HFFc6 (cell line): ENCODE results near the gene MPZL2. TPM values are rescaled to one million over a fixed set of nuclear protein-coding genes. Genes with fewer than 3 reads are reported as not detected.

Source experiments
- DNase-seq: peaks from one replicate; pipeline ENCODE4 v3.0.0-alpha.2; 2018
- H3K27ac Mint-ChIP-seq: 2 replicates; pipeline ENCODE4 v1.8.0; 2020; ENCODE audit warnings: mild to moderate bottlenecking, mixed read lengths
- H3K27me3 Mint-ChIP-seq: 2 replicates; pipeline ENCODE4 v1.8.0; 2021; ENCODE audit warnings: mild to moderate bottlenecking, moderate library complexity, mixed read lengths; ENCODE audit not compliant: insufficient read depth
- H3K36me3 Mint-ChIP-seq: 2 replicates; pipeline ENCODE4 v1.8.0; 2021; ENCODE audit warnings: low read depth, mixed read lengths
- H3K4me1 Mint-ChIP-seq: 2 replicates; pipeline ENCODE4 v1.8.0; 2020; ENCODE audit warnings: low read depth, mixed read lengths
- H3K4me3 Mint-ChIP-seq: 2 replicates; pipeline ENCODE4 v1.8.0; 2020; ENCODE audit warnings: mild to moderate bottlenecking, moderate library complexity, mixed read lengths
- H3K9me3 Mint-ChIP-seq: 2 replicates; pipeline ENCODE4 v1.8.0; 2020; ENCODE audit warnings: mild to moderate bottlenecking, mixed read lengths
- CTCF ChIP-seq: fragments of 200-600 bp; sonication (generic); IDR thresholded peaks from 2 replicates; pipeline ENCODE4 v1.5.0; 2021; ENCODE audit warnings: antibody characterized with exemption, mild to moderate bottlenecking
- total RNA-seq, 6 experiments: library from RNA; stranded (reverse); fragmentation: NEBNext Ultra II Directional; extraction: Animal tissue kit (Norgen Biotek cat#: 25700); gene quantifications; 2 replicates in 1 of 6; 3 replicates in 5 of 6; pipeline ENCODE4 v1.2.3, GENCODE V29; 2021

Gene MPZL2
- total RNA-seq, 6 experiments from 2014 or later: not detected

GRCh38 chr11:118215765-118216164, 48.3 kb downstream of the MPZL2 start:
- no peak for TF ChIP-seq CTCF
- no peak overlapping the region for H3K27ac Mint-ChIP-seq
- H3K27me3 Mint-ChIP-seq: peaks cover 40% of the 10 kb centered on the region
- no peaks in the 10 kb centered on the region for H3K4me1 Mint-ChIP-seq
- no peak overlapping the region for H3K4me3 Mint-ChIP-seq
- no peak for DNase-seq
- H3K9me3 Mint-ChIP-seq: no peaks in the 10 kb centered on the region
- no peaks in the 10 kb centered on the region for H3K36me3 Mint-ChIP-seq

GRCh38 chr11:118215262-118215661, 48.8 kb downstream of the MPZL2 start:
- TF ChIP-seq CTCF: no peak
- no peak overlapping the region for H3K4me3 Mint-ChIP-seq
- DNase-seq: no peak
- H3K9me3 Mint-ChIP-seq: no peaks in the 10 kb centered on the region
- no peak overlapping the region for H3K27ac Mint-ChIP-seq
- no peaks in the 10 kb centered on the region for H3K4me1 Mint-ChIP-seq
- peaks cover 38% of the 10 kb centered on the region for H3K27me3 Mint-ChIP-seq
- H3K36me3 Mint-ChIP-seq: no peaks in the 10 kb centered on the region

- no peaks in the 10 kb centered on the region for H3K4me1 Mint-ChIP-seq
- no peak for DNase-seq
- H3K4me3 Mint-ChIP-seq: no peak overlapping the region
- H3K27ac Mint-ChIP-seq: no peak overlapping the region
- H3K36me3 Mint-ChIP-seq: no peaks in the 10 kb centered on the region
- no peak for TF ChIP-seq CTCF
- peaks cover 36% of the 10 kb centered on the region for H3K27me3 Mint-ChIP-seq
- no peaks in the 10 kb centered on the region for H3K9me3 Mint-ChIP-seq
These were observed 49.7 kb downstream of the MPZL2 start for GRCh38 chr11:118214210-118214914.

- Mint-ChIP-seq H3K4me1 (no peaks in the 10 kb centered on the region), H3K27ac (no peak overlapping the region), H3K36me3 (no peaks in the 10 kb centered on the region), H3K4me3 (no peak overlapping the region), H3K27me3 (peaks cover 37% of the 10 kb centered on the region), H3K9me3 (no peaks in the 10 kb centered on the region)
- no peak for TF ChIP-seq CTCF
- DNase-seq: no peak
These were observed 50.3 kb downstream of the MPZL2 start for GRCh38 chr11:118213781-118214180.

GRCh38 chr11:118213201-118213600, 50.9 kb downstream of the MPZL2 start:
- Mint-ChIP-seq H3K4me3 (no peak overlapping the region), H3K27me3 (peaks cover 34% of the 10 kb centered on the region), H3K4me1 (no peaks in the 10 kb centered on the region), H3K27ac (no peak overlapping the region), H3K36me3 (no peaks in the 10 kb centered on the region), H3K9me3 (no peaks in the 10 kb centered on the region)
- no peak for DNase-seq
- TF ChIP-seq CTCF: no peak
